AG20443 (cell line): ENCODE measurements around the gene KARS1.
"Not testable (repeated sequence)": the region's sequence is repeated elsewhere in the genome, so short reads cannot be mapped to it uniquely, and the experiment has no call there.

Experiments used
- DNase-seq: peaks from one replicate; pipeline ENCODE4 v3.0.0; 2012; ENCODE audit warnings: low spot score, mixed read lengths

KARS1 gene

GRCh38 chr16:75624921-75625334 is 22.5 kb downstream of the KARS1 start:
- no peak for DNase-seq

GRCh38 chr16:75622761-75623605 is 24.5 kb downstream of the KARS1 start, which contains the start of gene ADAT1:
ADAT1 (minus strand) TSS chr16:75623281; CDS start chr16:75620799, 2,482 bp downstream.
- peak; percentile 98 for DNase-seq

GRCh38 chr16:75621170-75621477 is 26.3 kb downstream of the KARS1 start:
- DNase-seq, result peak; percentile 52

GRCh38 chr16:75620326-75621169 is 26.9 kb downstream of the KARS1 start:
- DNase-seq, result no peak

GRCh38 chr16:75618780-75619179 is 28.7 kb downstream of the KARS1 start:
- DNase-seq, result no peak

GRCh38 chr16:75617121-75617520 is 30.3 kb downstream of the KARS1 start:
- DNase-seq, result no peak

GRCh38 chr16:75616521-75617010 is 30.9 kb downstream of the KARS1 start:
- DNase-seq, result no peak

GRCh38 chr16:75615619-75616018 is 31.8 kb downstream of the KARS1 start:
- DNase-seq, result no peak

GRCh38 chr16:75614066-75614897 is 33.2 kb downstream of the KARS1 start:
- no peak for DNase-seq

- DNase-seq, result no peak
Observed at GRCh38 chr16:75606507-75606906, 41.0 kb downstream of the KARS1 start.

- no peak for DNase-seq
Observed at GRCh38 chr16:75603241-75603640, 44.2 kb downstream of the KARS1 start.

- no peak for DNase-seq
Observed at GRCh38 chr16:75599452-75600277, 47.8 kb downstream of the KARS1 start.

- peak; percentile 48 for DNase-seq
Observed at GRCh38 chr16:75593825-75594820, 53.3 kb downstream of the KARS1 start.

GRCh38 chr16:75593308-75593707 is 54.2 kb downstream of the KARS1 start:
- DNase-seq, result no peak

GRCh38 chr16:75591927-75592326 is 55.5 kb downstream of the KARS1 start:
- DNase-seq, result not testable (repeated sequence)

GRCh38 chr16:75590920-75591843 is 56.3 kb downstream of the KARS1 start:
- peak; percentile 86 for DNase-seq

GRCh38 chr16:75589306-75589705 is 58.2 kb downstream of the KARS1 start:
- peak; percentile 16 for DNase-seq

- DNase-seq, result no peak
Observed at GRCh38 chr16:75588716-75589115, 58.7 kb downstream of the KARS1 start.

GRCh38 chr16:75584108-75584507 is 63.4 kb downstream of the KARS1 start:
- DNase-seq, result no peak
